Stomach (tissue), 9 donors: ENCODE data around the gene LRP11. TPM values are rescaled to one million over a fixed set of nuclear protein-coding genes. Genes with fewer than 3 reads are reported as not detected.

ENCODE experiments used
- DNase-seq, 2 donors: peaks; one replicate each; pipeline versions ENCODE4 v3.0.0 to v3.0.0-alpha.2; 2013 to 2019
- H3K27ac ChIP-seq, 5 donors: fragments of 200-600 bp in 4 of 5; sonication (generic) in 4 of 5; one replicate each; pipeline ENCODE4 v1.5.1; 2013 to 2019; ENCODE audit warnings: mild to moderate bottlenecking in 1 of 5, moderate library complexity in 1 of 5
- H3K27me3 ChIP-seq, 3 donors: fragments of 200-600 bp; sonication (generic); one replicate each; pipeline ENCODE4 v1.5.1; 2017 to 2019; ENCODE audit warnings: mixed run types in 1 of 3
- H3K36me3 ChIP-seq, 4 donors: fragments of 200-600 bp; sonication (generic); 1 replicate in 3 of 4; 2 replicates in 1 of 4; pipeline ENCODE4 v1.5.1; 2016 to 2019
- H3K4me1 ChIP-seq, 4 donors: fragments of 200-600 bp; sonication (generic); one replicate each; pipeline ENCODE4 v1.5.1; 2016 to 2019
- H3K4me3 ChIP-seq, 4 donors: fragments of 200-600 bp; sonication (generic) in 3 of 4; one replicate each; pipeline ENCODE4 v1.5.1; 2016 to 2019; ENCODE audit warnings: mild to moderate bottlenecking in 1 of 4
- H3K9me3 ChIP-seq, 4 donors: fragments of 200-600 bp; sonication (generic); one replicate each; pipeline ENCODE4 v1.5.1; 2016 to 2019
- CTCF ChIP-seq, 7 experiments: fragments of 450-650 bp in 4 of 7; fragments of 200-600 bp in 3 of 7; sonication (generic) in 3 of 7; IDR thresholded peaks; one replicate each; pipeline ENCODE4 v1.5.1; 2016 to 2019; ENCODE audit warnings: antibody characterized with exemption in 7 of 7, control low read depth in 2 of 7, mild to moderate bottlenecking in 1 of 7
- EP300 ChIP-seq: sonication (generic); formaldehyde crosslinking; IDR thresholded peaks from one replicate; pipeline ENCODE4 v1.6.1; 2017; ENCODE audit warnings: antibody characterized with exemption
- POLR2A ChIP-seq, 4 donors: fragments of 450-650 bp; IDR thresholded peaks; one replicate each; pipeline ENCODE4 v1.6.1; 2016; ENCODE audit warnings: antibody characterized with exemption in 4 of 4, control low read depth in 2 of 4, mild to moderate bottlenecking in 1 of 4, moderate library complexity in 1 of 4
- POLR2AphosphoS5 ChIP-seq, 3 donors: sonication (generic); formaldehyde crosslinking; IDR thresholded peaks; one replicate each; pipeline ENCODE4 v1.6.1; 2016; ENCODE audit warnings: antibody characterized with exemption in 3 of 3
- WGBS, 5 donors: extraction: QIAGEN DNeasy Blood & Tissue Kit in 3 of 5; methylation state at CpG; one replicate each; pipeline versions ENCODE4 v1.1.5 to v1.1.7; 2013 to 2018; 5-methylcytosine and 5-hydroxymethylcytosine counted together
- intact Hi-C: fragments of 100-400 bp; cut with DNase I; formaldehyde crosslinking; loops from one replicate; pipeline ENCODE4 v1.15.1; 2023; ENCODE audit warnings: low total_unique reads
- polyA plus RNA-seq, 3 donors: library from polyadenylated mRNA; stranded (reverse); fragments of 200-250 nt; gene quantifications; one replicate each; pipeline ENCODE4 v1.2.3, GENCODE V29; 2013
- total RNA-seq, 5 donors: library from RNA; depleted of rRNA; stranded (reverse); fragments of >200 nt; gene quantifications; one replicate each; pipeline versions ENCODE4 v1.1.0 to v1.2.3, GENCODE V29; 2014 to 2016
- donor health status: healthy with polysubstance abuse.
- donor health status: Bipolar disorder and iron deficiency.
- donor health status: healthy.

LRP11 gene
- total and polyA plus RNA-seq, 8 donors, result 1.8 to 80.8 (median 12.8) TPM

GRCh38 chr6:149769676-149770075 lies 94.5 kb downstream of the LRP11 start:
- intact Hi-C loops, result no loop called here
- WGBS, 5 donors, result 30 to 67% (median 55%) methylated on average over 2 of the region's 2 CpGs
- peak in 1 of 2 donors; percentile 17 for DNase-seq

More at GRCh38 chr6:149769676-149770075, 94.5 kb downstream of the LRP11 start:
- Histone ChIP-seq H3K4me1 (peaks cover 0 to 10% (median 7%) of the 10 kb centered on the region in 4 donors), H3K4me3 (no peak overlapping the region), H3K27ac (peak overlapping the region in 1 of 5 donors; percentile 21), H3K27me3 (no peaks in the 10 kb centered on the region), H3K36me3 (peaks cover 12 to 58% (median 54%) of the 10 kb centered on the region in 4 donors), H3K9me3 (no peaks in the 10 kb centered on the region)
- no peak for TF ChIP-seq POLR2A (IDR thresholded peaks at IDR 0.05)
- TF ChIP-seq EP300, result no peak
- TF ChIP-seq CTCF (IDR thresholded peaks at IDR 0.05), result no peak
- no peak for TF ChIP-seq POLR2AphosphoS5 (IDR thresholded peaks at IDR 0.05)

Other genes with a start within 250 kb of the LRP11 start
- 10 to 100 TPM in 4 of 5 donors, 1 to 10 TPM in 1; 8.1 to 29.8 (median 26.8) TPM for gene KATNA1, start 215.6 kb downstream of the LRP11 start, total RNA-seq
- 10 to 100 TPM in 2 of 3 donors, 1 to 10 TPM in 1; 9.2 to 20.2 (median 10.4) TPM for gene KATNA1, start 215.6 kb downstream of the LRP11 start, polyA plus RNA-seq
- gene LATS1, start 146.3 kb downstream of the LRP11 start, total RNA-seq, result 100 to 1,000 TPM in 1 of 5 donors, 10 to 100 TPM in 4; 10.7 to 109 (median 28.4) TPM
- gene LATS1, start 146.3 kb downstream of the LRP11 start, polyA plus RNA-seq, result 1 to 10 TPM; 3.8 to 5.0 (median 4.1) TPM
- gene NUP43, start 117.8 kb downstream of the LRP11 start, total RNA-seq, result 10 to 100 TPM in 4 of 5 donors, 1 to 10 TPM in 1; 1.2 to 51.9 (median 39.0) TPM
- 1 to 10 TPM; 5.2 to 9.0 (median 6.3) TPM for gene NUP43, start 117.8 kb downstream of the LRP11 start, polyA plus RNA-seq
- 100 to 1,000 TPM in 1 of 5 donors, 10 to 100 TPM in 3, 1 to 10 TPM in 1; 2.6 to 109 (median 78.6) TPM for gene PCMT1, start 114.6 kb downstream of the LRP11 start, total RNA-seq
- 10 to 100 TPM; 35.6 to 44.5 (median 42.0) TPM for gene PCMT1, start 114.6 kb downstream of the LRP11 start, polyA plus RNA-seq
- gene RAET1E, start 33.8 kb upstream of the LRP11 start, total RNA-seq, result not detected
- gene RAET1E, start 33.8 kb upstream of the LRP11 start, polyA plus RNA-seq, result 1 to 10 TPM in 1 of 3 donors, under 1 TPM in 1, not detected in 1; 0.19 to 2.6 TPM
- gene RAET1G, start 58.8 kb upstream of the LRP11 start, total RNA-seq, result under 1 TPM in 1 of 5 donors, not detected in 4; 0.89 TPM
- 1 to 10 TPM in 1 of 3 donors, not detected in 2; 3.1 TPM for gene RAET1G, start 58.8 kb upstream of the LRP11 start, polyA plus RNA-seq
- gene ULBP2, start 77.7 kb upstream of the LRP11 start, total RNA-seq, result 1 to 10 TPM in 1 of 5 donors, not detected in 4; 1.4 TPM
- gene ULBP2, start 77.7 kb upstream of the LRP11 start, polyA plus RNA-seq, result under 1 TPM in 2 of 3 donors, not detected in 1; 0.31 to 0.43 TPM
- gene ULBP1, start 99.6 kb upstream of the LRP11 start, total RNA-seq, result 1 to 10 TPM in 1 of 5 donors, not detected in 4; 1.3 TPM
- under 1 TPM in 1 of 3 donors, not detected in 2; 0.03 TPM for gene ULBP1, start 99.6 kb upstream of the LRP11 start, polyA plus RNA-seq
- gene RAET1L, start 161.2 kb upstream of the LRP11 start, total RNA-seq, result not detected
- gene RAET1L, start 161.2 kb upstream of the LRP11 start, polyA plus RNA-seq, result 1 to 10 TPM in 2 of 3 donors, not detected in 1; 1.1 to 5.0 TPM
- 1 to 10 TPM in 2 of 5 donors, under 1 TPM in 1, not detected in 2; 0.87 to 4.6 (median 2.0) TPM for gene ULBP3, start 204.8 kb upstream of the LRP11 start, total RNA-seq
- gene ULBP3, start 204.8 kb upstream of the LRP11 start, polyA plus RNA-seq, result 1 to 10 TPM in 1 of 3 donors, under 1 TPM in 1, not detected in 1; 0.20 to 1.2 TPM